COLO829 (cell line): Measurements from ENCODE around the gene NWD2.

Source experiments
- DNase-seq: peaks from one replicate; pipeline ENCODE4 v3.0.0; 2012; ENCODE audit warnings: low spot score

Gene NWD2

DNA sequence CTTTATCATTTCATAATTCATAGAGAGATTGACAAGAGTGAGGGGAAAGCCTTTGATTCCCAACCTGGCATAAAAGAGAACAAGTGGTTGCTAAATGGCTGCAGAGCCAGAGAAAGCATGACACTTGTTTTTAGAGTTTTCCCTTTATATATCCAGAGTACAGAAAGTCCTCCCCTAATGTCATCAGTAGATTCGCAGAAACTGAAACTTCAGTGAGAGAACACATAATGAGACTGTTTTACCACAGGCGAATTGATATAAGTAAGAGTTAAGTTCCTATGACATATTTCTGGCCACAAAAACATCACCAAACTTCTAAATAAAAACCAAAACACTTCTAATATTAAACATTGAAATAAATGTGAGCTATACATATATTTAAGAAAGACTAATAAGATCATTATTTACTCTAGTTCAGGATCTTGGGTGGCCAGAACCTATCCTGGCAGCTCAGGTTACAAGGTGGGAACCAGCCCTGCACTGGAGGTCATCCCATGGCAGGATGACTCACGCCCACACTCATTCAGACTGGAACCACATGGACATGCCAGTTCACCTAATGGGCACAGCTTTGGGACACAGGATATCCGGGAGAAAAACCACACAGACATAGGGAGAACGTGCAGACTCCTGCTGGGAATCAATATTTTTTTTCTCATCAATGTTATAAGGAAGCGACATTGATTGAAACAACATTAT is 35.5 kb downstream of the NWD2 start:
- no peak for DNase-seq

GRCh38 chr4:37299468-37299867 is 54.9 kb downstream of the NWD2 start:
- no peak for DNase-seq

DNA sequence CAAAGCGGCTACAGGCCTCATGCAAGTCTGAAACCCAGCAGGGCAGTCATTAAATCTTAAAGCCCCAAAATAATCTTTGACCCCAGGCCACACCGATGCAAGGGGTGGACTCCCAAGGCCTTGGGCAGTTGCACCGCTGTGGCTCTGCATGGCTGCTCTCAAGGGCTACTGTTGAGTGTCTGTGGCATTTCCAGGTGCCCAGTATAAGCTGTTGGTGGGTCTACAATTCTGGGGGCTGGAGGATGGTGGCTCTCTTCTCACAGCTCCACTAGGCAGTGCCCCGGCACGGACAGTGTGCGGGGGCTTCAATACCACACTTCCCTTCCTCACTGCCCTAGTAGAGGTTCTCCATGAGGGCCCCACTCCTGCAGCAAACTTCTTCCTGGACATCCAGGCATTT is 60.1 kb downstream of the NWD2 start:
- DNase-seq = no peak

DNA sequence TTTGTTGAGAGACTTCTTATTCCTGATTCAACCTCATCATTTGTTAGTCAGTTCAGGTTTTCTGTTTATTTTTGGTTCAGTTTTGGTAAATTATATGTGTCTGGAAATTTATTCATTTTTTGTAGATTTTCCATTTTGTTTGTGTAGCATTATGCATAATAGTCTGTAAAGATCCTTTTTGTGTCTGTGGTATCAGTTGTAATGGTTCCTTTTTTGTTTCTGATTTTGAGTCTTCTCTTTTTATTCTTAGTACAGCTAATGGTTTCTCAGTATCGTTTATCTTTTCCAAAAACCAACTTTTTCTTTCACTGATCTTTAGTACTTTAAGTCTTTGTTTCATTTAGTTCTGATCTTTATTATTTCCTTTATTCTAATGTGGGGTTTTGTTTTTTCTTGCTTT is 61.4 kb downstream of the NWD2 start:
- DNase-seq = no peak

GRCh38 chr4:37317104-37317643 is 72.6 kb downstream of the NWD2 start:
- DNase-seq = no peak

- DNase-seq = no peak
Measured at GRCh38 chr4:37320513-37321235, 76.1 kb downstream of the NWD2 start.

DNA sequence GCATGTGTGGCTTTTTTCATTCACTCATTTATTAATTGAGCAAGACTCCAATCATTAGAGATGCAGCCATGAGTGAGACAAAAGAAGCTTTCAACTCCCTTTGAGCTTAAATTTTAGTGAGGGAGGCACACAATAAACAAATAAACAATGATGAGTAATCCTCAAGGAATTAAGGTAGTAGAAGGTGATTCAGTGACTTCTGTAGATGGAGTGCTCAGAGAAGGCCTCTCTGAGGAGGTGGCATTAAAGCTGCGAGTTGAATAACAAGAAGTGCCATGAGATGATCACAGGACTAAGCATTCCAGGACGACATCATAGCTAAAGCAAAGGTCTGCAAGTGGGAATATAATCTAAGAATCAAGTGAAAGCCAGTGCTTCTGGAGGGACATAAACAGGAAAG is 77.6 kb downstream of the NWD2 start:
- DNase-seq = no peak

DNA sequence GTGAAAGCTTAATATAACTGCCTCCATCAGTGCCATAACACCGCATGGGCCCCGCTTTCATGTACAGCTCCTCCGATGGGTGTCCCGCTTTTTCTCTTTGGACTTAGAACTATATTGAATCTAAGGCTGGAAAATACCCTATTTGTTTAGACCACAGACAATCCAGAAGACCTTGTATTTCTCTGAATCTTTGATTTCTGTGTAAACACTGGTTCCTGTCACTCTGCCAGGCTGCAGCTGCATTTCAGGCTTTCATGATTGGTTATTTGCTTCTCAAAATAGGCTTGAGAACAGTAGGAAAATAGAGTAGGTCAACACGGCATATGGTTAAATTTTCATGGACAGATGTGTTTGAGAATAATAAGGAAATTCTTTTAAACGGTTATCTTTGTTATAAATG is 80.0 kb downstream of the NWD2 start:
- DNase-seq = no peak

DNA sequence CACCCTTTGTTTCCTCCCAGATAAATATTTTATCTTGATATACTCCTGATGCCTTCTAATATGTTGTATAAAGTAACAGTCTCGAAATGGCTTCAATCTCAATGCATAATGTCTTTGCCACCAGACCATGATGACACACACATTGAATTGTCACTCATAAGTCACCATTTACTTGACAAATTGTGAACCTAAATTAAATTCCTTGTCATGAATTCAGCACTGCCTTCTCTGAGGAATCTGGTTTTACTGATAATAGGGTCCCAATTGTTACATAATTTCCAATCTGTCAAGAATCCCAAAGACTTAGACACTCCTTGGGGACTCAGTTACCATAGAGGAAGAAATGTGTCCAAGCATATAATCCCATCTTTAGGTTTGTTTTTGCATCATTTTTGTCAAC is 82.3 kb downstream of the NWD2 start:
- no peak for DNase-seq

GRCh38 chr4:37338972-37339371 is 94.4 kb downstream of the NWD2 start:
- DNase-seq = no peak

DNA sequence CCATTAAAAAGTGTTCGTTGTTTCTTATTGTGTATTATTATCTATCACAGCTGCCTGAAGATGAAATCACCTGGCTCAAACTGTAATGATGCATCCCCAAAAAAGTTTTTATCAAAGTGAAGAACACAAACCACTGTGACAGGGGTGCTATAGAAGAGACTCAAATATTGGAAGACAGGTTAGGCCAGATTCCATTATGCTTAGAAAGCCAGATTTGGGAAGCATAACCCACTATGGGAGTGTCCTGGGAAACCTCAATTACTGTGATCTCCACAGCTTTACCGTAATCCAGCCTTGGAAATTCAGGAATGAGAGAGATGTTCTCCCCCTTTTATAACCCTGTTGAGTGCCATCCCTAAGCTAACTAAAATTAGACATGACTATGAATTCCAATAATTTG is 114.2 kb downstream of the NWD2 start:
- DNase-seq = no peak

DNA sequence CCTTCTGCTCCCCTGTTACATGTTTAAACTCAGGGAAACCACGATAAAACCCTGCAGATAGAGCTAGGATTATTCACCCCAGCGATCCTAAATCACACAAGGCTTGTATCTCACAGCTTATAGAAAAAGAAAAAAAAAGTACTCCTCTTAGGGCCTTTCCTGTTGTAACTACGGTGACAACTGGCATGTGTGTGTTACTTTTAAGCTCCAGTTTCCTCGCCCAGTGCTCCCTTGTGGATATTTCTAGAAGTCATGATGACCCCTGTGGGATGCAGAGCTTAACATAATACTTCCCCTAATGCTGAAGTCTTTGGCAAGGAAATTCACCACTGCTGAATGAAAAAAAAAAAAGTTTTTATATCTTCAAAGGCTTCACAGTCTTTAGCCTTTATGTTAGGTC is 114.7 kb downstream of the NWD2 start:
- DNase-seq = no peak

DNA sequence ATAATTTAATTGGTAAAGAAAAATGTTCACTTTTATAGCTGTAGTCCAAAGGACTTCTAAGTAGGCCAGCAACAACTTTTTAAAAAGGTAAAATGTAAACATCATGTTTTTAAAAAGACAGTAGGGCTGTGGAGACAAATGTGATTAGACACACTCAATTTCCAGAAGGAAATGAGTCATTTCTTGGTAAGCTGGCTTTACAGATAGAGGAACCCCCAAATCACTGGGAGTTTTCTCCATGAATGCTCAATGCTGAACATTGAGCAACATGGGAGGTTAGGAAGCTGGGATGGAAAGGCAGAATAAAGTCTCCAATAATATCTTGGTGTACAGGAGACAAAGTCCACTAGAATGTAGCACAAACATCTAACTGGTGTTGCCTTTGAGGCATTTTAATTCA is 121.3 kb downstream of the NWD2 start:
- DNase-seq = no peak

GRCh38 chr4:37367901-37368300 is 123.4 kb downstream of the NWD2 start:
- DNase-seq = no peak

- DNase-seq = no peak
Measured at GRCh38 chr4:37370052-37370451, 125.5 kb downstream of the NWD2 start.

- no peak for DNase-seq
Measured at GRCh38 chr4:37381040-37381668, 136.6 kb downstream of the NWD2 start.

DNA sequence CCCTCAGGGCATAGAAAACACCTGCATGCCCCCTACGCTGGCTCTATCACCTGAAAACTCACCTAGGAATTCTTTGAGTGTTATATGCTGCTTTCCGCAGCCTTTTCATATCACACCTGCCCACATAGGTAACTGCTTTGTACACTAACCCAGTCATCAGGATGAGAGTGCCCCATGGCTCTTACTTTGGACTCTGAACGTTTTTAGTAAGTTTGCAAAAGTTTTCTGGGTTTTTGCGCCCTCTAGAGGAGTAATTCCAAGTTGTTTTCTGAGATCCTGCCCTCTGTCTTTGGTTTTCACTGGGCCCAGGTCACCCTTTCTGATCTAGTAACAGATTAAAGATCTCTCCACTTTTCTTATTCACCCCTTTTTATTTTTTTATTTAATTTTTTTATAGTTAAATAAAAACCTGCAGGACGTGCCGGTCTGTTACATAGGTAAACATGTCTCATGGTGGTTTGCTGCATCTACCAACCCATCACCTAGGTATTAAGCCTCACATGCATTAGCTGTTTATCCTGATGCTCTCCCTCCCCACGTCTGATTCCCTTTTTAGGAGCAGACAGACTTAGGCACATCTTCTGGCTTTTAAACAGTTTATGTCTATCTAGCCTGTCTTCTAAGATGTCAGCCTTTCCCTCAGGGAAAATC is 139.2 kb downstream of the NWD2 start:
- DNase-seq = peak; percentile 21

- DNase-seq = no peak
Measured at GRCh38 chr4:37385424-37385823, 140.9 kb downstream of the NWD2 start.

DNA sequence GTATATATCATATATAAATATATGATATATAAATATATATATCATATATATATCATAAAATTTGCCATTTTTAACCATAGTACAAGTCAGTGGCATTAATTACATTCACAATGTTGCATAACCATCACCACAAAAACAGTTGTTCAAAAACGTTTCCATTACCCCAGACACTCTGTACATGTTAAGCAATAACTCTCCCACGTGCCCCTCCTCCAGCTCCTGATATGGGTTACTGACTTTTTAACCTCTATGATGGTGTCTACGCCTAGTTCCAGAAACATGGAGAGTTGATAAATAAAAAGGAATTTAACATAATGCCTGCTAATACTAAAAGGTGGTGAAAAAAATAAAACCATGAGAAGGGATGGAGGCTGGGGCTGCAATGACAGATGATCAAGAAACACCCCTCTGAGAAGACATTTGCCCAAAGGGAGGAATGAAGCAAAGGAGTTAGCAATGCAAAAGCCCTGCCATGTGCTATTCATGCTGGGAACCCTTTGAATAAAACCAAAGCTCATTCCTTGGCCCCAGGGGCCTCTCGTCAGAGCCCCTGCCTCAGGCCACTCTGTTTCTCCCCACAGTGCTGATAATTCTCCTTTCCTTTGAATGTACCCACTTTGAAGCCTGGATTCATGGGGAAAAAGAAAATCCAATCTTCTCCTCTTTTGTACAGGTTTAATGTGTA is 144.3 kb downstream of the NWD2 start:
- DNase-seq = no peak

DNA sequence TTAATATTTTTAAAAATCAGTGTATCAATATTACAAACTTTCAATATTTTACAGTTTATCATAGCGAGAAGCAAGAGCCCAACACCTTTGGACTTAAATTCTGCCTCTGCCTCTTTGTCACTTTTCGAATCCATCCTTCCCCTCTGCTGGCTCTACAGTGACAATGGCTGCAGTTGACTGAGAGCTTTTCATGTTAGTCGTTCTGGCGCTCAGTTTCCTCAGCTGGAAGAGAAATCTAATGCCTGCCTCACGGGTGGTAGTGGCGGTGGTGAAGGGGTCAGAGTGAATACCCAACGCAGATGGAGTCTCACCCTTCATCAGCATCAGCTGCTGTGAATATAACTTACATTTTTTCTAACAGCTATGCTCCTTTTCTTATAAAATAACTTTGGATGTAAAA is 144.8 kb downstream of the NWD2 start:
- DNase-seq = no peak

DNA sequence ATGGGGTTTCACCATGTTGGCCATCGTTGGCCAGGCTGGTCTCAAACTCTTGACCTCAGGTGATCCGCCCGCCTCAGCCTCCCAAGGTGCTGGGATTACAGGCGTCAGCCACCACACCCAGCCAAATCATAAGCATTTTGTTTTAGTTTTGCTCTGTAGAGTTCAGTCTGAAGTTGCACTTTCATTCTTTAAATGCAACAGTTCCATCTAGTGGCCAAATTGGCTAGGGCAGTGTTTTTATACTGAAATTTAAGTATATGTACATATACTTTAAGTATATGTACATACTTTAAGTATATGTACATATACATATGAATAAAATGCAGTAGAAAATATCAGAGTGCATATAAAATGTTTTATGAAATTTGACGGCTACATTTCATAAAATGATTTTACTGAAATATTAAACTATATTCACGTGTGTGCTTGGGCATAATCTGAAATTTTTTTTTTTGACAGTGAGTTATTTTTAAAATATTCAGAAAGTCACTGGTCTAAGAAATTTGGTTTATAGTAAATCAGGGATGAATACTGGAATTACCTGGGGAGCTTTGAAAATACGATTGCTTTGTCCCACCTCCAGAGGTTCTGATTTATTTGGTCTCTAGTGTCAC is 145.5 kb downstream of the NWD2 start:
- DNase-seq = peak; percentile 25
